Fibroblast of mammary gland (primary cell): ENCODE results near the gene KDM3A.
A peak's percentile ranks its signal among the peaks of the same experiment; 100 is the strongest.

ENCODE experiments used
- DNase-seq: peaks from one replicate; pipeline ENCODE4 v3.0.0-alpha.2; 2010; ENCODE audit warnings: low read depth
- H3K4me3 ChIP-seq: 2 replicates; pipeline ENCODE4 v1.5.1; 2011; ENCODE audit warnings: low read depth, mild to moderate bottlenecking, low read length, moderate library complexity; ENCODE audit not compliant: control insufficient read depth
- TF ChIP-seq, protein P1 (sequence below): conservative IDR thresholded peaks from 2 replicates; pipeline ENCODE4 v1.5.1; 2011; ENCODE audit warnings: low read depth, low read length, inconsistent platforms; ENCODE audit not compliant: control insufficient read depth, insufficient read depth

Gene KDM3A

DNA sequence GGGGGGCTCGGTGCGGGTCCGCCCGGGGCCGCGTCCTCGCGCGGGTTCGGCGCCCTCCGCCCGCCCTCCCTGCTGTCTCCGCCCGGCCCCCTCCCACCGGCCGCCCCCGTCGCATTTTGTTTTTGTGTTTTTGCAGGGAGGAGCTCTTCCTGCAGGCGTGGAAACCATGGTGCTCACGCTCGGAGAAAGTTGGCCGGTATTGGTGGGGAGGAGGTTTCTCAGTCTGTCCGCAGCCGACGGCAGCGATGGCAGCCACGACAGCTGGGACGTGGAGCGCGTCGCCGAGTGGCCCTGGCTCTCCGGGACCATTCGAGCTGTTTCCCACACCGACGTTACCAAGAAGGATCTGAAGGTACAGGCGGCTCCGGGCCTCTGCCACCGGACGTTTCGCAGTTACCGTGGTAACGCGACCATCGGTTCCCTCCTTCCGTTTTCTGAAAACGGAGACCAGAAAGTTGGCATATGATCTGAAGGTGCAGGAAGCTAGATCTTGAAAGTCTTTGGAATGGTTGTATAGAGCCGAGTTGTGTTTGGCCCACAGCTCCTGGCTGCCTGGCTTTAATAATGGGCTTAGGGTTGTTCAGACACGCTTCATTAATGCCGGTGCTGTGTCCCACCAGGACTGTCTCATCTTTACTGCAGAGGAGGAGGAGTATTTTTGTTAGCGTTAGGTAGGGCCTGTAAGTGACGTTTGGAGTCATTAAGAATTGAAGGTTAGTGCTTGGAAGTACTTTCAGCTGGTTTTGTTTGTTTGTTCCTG is 891 bp downstream of the KDM3A start:
- H3K4me3 ChIP-seq: peak overlapping the region; percentile 58
- peak; percentile 44 for DNase-seq
- TF ChIP-seq, protein P1, sequence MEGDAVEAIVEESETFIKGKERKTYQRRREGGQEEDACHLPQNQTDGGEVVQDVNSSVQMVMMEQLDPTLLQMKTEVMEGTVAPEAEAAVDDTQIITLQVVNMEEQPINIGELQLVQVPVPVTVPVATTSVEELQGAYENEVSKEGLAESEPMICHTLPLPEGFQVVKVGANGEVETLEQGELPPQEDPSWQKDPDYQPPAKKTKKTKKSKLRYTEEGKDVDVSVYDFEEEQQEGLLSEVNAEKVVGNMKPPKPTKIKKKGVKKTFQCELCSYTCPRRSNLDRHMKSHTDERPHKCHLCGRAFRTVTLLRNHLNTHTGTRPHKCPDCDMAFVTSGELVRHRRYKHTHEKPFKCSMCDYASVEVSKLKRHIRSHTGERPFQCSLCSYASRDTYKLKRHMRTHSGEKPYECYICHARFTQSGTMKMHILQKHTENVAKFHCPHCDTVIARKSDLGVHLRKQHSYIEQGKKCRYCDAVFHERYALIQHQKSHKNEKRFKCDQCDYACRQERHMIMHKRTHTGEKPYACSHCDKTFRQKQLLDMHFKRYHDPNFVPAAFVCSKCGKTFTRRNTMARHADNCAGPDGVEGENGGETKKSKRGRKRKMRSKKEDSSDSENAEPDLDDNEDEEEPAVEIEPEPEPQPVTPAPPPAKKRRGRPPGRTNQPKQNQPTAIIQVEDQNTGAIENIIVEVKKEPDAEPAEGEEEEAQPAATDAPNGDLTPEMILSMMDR: no peak

DNA sequence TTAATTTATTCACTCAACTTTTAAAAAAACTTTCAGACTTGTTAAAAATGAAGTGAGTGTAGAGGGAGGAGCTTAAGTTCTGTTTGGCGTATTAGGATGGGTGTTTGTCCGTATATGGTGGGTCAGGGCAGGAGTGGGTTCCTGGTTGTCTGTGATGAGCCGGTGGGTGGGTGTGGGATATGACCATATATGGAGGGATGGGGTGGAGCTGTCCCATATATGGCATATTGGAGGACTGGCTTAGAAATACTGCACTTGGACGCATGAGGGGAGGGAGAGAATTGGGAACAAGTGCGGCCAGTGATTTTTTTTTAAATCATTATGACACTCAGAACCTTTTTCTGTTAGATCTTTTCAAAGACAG is 1.5 kb downstream of the KDM3A start:
- TF ChIP-seq, protein P1: no peak

DNA sequence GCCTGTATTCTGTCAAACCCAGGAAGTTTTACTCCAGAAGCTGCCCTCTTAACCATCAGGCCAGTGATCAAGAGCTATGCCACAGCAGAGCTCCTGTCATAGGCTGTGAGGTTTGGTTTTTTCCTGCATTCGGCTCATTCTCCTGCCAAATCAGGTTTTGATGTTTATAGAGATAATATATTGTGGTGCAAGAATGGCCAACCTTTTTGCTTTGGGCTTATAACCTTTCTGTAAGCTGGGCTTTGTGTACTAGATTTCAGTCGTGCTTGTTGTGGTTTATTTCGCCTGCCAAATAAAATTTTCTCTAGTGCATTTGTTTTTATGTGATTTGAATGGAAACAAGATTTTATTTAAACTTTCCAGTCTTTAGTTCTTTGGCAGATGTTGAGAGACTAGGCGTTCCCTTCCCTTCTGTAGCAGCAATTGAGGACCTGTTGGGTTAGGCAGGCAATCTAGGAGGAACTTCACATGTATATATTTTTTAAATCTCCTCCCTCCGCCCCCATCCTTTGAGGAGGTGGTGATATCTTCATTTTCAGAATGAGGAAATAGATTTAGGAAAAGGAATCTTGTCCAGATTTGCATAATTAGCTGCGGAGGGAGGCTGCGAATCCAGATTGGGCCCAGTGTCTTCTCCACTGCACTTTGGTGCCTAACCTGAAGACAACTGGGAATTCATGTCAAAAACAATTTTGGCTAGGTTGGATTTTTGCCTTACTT is 2.6 kb downstream of the KDM3A start:
- TF ChIP-seq, protein P1: no peak
- no peak overlapping the region for H3K4me3 ChIP-seq
- no peak for DNase-seq

More for the DNA sequence above, 1.5 kb downstream of the KDM3A start:
- DNase-seq: peak; percentile 91
- H3K4me3 ChIP-seq: peak overlapping the region; percentile 58

DNA sequence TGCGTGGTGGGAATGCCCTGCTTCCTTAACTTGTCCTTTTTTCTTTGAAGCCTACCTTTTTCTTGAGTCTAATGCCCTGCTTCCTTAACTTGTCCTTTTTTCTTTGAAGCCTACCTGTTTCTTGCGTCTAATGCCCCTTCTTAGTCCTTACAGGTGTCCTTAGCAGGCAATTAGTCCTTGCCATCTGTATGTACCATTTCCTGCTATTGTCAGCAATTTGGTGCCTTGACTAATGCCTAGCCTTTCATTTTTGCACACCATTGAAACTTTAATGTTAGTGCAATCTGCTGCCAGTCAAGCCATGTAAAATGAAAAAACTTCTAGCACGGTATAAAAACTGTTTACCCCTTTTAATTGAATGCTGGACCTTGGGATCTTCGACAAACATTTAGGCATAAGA is 4.3 kb downstream of the KDM3A start:
- TF ChIP-seq, protein P1: no peak
- no peak overlapping the region for H3K4me3 ChIP-seq
- no peak for DNase-seq

DNA sequence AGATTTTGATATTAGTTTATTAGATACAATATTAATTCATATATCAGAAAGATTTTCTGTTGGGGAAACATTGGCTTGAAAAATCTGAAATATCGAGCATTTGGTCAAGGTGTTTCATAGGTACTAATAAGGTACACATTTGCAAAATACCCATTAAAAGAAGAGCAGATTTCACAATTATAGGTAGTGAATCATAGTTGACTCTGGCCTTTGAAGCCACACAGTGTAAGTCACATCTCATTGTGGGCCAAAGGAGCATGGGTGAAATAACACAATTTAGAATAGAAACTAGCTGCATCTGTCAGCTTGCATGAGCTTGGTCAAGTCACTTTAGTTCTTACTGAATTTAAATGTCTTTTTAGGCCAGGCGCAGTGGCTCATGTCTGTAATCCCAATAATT is 4.9 kb downstream of the KDM3A start:
- H3K4me3 ChIP-seq: no peak overlapping the region
- TF ChIP-seq, protein P1: no peak
- peak; percentile 34 for DNase-seq

DNA sequence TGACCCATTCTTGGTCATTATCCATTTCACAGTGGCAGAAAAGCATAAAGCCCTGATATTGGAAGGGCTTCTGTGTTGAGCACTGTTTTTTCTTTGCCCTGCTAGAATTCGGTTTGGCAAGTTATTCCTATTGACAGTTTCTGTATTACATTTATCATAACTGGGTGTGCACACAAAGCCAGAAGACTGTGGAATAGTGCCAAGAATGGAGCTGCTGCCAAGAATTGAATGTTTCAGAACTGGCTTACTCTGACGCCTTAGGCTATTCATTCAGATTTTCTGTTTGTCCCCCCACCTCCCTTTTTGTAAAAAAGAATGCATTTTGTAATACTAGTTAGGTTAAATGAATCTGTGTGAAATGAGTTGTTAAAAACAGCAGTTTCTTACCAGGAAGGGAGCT is 12.7 kb downstream of the KDM3A start:
- TF ChIP-seq, protein P1: no peak
- no peak overlapping the region for H3K4me3 ChIP-seq
- peak; percentile 64 for DNase-seq
